ENCODE results near the gene AP2A2.

AP2A2 gene

GRCh38 chr11:977830-978720 lies 52.4 kb downstream of the AP2A2 start:
- H3K4me3 ChIP-seq (replicated peaks; ENCODE audit: low read depth, low read length) = no peak overlapping the region

GRCh38 chr11:978781-979180 lies 53.1 kb downstream of the AP2A2 start:
- H3K4me3 ChIP-seq (replicated peaks; ENCODE audit: low read depth, low read length) = no peak overlapping the region
- TF ChIP-seq CTCF (IDR thresholded peaks at IDR 0.05; ENCODE audit: low read length, missing control alignments) = no peak
- DNase-seq (ENCODE audit: low read depth) = no peak

More at GRCh38 chr11:977830-978720, 52.4 kb downstream of the AP2A2 start:
- TF ChIP-seq CTCF (IDR thresholded peaks at IDR 0.05; ENCODE audit: low read length, missing control alignments) = no peak
- no peak for DNase-seq (ENCODE audit: low read depth)

- no peak for TF ChIP-seq CTCF (IDR thresholded peaks at IDR 0.05; ENCODE audit: low read length, missing control alignments)
- no peak for DNase-seq (ENCODE audit: low read depth)
- H3K4me3 ChIP-seq (replicated peaks; ENCODE audit: low read depth, low read length) = no peak overlapping the region
Observed at GRCh38 chr11:980438-981357, 55.0 kb downstream of the AP2A2 start.

- H3K4me3 ChIP-seq (replicated peaks; ENCODE audit: low read depth, low read length) = no peak overlapping the region
- TF ChIP-seq CTCF (IDR thresholded peaks at IDR 0.05; ENCODE audit: low read length, missing control alignments) = no peak
- DNase-seq (ENCODE audit: low read depth) = no peak
Observed at GRCh38 chr11:981764-982163, 56.1 kb downstream of the AP2A2 start.

- H3K4me3 ChIP-seq (replicated peaks; ENCODE audit: low read depth, low read length) = no peak overlapping the region
- DNase-seq (ENCODE audit: low read depth) = no peak
- TF ChIP-seq CTCF (IDR thresholded peaks at IDR 0.05; ENCODE audit: low read length, missing control alignments) = no peak
Observed at GRCh38 chr11:984546-984945, 58.9 kb downstream of the AP2A2 start.

- no peak for DNase-seq (ENCODE audit: low read depth)
- TF ChIP-seq CTCF (IDR thresholded peaks at IDR 0.05; ENCODE audit: low read length, missing control alignments) = no peak
- no peak overlapping the region for H3K4me3 ChIP-seq (replicated peaks; ENCODE audit: low read depth, low read length)
Observed at GRCh38 chr11:985406-985805, 59.7 kb downstream of the AP2A2 start.

All from fibroblast of pulmonary artery (primary cell).